Stomach (tissue), 4 donors: Measurements from ENCODE around the gene ENTPD2.

Experiments used
- CTCF ChIP-seq, 7 experiments: fragments of 450-650 bp in 4 of 7; fragments of 200-600 bp in 3 of 7; sonication (generic) in 3 of 7; IDR thresholded peaks; one replicate each; pipeline ENCODE4 v1.5.1; 2016 to 2019; ENCODE audit warnings: antibody characterized with exemption in 7 of 7, control low read depth in 2 of 7, mild to moderate bottlenecking in 1 of 7
- EP300 ChIP-seq: sonication (generic); formaldehyde crosslinking; IDR thresholded peaks from one replicate; pipeline ENCODE4 v1.6.1; 2017; ENCODE audit warnings: antibody characterized with exemption
- POLR2A ChIP-seq, 4 donors: fragments of 450-650 bp; IDR thresholded peaks; one replicate each; pipeline ENCODE4 v1.6.1; 2016; ENCODE audit warnings: antibody characterized with exemption in 4 of 4, control low read depth in 2 of 4, mild to moderate bottlenecking in 1 of 4, moderate library complexity in 1 of 4
- POLR2AphosphoS5 ChIP-seq, 3 donors: sonication (generic); formaldehyde crosslinking; IDR thresholded peaks; one replicate each; pipeline ENCODE4 v1.6.1; 2016; ENCODE audit warnings: antibody characterized with exemption in 3 of 3

GRCh38 chr9:137074657-137075274 lies 20.9 kb upstream of the ENTPD2 start:
- no peak for TF ChIP-seq CTCF (IDR thresholded peaks at IDR 0.05)
- no peak for TF ChIP-seq POLR2AphosphoS5 (IDR thresholded peaks at IDR 0.05)
- no peak for TF ChIP-seq POLR2A (IDR thresholded peaks at IDR 0.05)
- no peak for TF ChIP-seq EP300
